ENCODE measurements around the gene KDM4B.
A peak's percentile ranks its signal among the peaks of the same experiment; 100 is the strongest.

The KDM4B gene

DNA sequence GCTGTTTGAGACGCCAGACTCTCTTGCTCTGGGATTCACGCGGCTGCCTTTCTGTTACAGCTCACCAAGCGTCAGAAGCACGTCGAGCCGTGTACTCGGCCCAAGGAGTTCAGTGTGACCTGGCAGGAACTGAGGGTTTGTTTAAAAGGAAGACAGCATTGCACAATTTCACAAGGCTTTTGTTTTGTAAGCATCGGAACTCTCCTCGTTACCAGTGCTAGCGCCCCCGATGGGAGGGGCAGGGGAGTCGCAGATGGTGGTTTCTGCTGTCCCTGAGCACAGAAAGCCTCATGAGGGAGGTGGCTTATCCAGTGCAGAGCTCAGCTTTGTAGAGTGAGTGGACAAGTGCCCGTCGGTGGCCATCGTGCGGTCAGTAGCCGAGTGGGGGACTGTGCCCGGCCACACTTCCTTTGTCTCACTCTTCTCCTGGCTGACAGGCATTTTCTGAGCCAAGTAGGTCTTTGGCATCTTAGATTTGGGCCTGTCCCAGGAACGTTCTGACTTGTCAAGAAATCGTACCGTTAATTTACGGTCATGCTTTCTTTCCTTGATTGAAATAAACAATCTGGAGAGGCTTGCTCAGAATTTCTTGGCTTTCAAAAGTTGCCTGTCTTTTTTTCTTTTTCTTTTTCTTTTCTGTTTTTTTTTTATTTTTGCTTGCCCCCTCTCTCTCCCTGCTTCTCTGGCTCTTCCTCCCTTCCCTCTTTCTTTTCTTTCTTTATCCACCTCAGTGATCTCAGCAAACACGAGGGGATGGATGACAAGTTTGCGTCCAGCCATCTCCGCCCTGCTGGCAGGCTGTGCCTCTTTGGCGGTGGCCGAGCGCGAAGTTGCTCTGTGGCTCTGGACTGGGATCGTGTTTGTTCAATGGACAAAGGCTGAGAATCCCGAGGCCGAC is 7.7 kb downstream of the KDM4B start:
- TF ChIP-seq, protein P1, sequence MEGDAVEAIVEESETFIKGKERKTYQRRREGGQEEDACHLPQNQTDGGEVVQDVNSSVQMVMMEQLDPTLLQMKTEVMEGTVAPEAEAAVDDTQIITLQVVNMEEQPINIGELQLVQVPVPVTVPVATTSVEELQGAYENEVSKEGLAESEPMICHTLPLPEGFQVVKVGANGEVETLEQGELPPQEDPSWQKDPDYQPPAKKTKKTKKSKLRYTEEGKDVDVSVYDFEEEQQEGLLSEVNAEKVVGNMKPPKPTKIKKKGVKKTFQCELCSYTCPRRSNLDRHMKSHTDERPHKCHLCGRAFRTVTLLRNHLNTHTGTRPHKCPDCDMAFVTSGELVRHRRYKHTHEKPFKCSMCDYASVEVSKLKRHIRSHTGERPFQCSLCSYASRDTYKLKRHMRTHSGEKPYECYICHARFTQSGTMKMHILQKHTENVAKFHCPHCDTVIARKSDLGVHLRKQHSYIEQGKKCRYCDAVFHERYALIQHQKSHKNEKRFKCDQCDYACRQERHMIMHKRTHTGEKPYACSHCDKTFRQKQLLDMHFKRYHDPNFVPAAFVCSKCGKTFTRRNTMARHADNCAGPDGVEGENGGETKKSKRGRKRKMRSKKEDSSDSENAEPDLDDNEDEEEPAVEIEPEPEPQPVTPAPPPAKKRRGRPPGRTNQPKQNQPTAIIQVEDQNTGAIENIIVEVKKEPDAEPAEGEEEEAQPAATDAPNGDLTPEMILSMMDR (IDR thresholded peaks at IDR 0.05; ENCODE audit: low read depth, low read length), result peak; percentile 76
- peak; percentile 93 for DNase-seq (ENCODE audit: extremely low read depth, low read depth)

DNA sequence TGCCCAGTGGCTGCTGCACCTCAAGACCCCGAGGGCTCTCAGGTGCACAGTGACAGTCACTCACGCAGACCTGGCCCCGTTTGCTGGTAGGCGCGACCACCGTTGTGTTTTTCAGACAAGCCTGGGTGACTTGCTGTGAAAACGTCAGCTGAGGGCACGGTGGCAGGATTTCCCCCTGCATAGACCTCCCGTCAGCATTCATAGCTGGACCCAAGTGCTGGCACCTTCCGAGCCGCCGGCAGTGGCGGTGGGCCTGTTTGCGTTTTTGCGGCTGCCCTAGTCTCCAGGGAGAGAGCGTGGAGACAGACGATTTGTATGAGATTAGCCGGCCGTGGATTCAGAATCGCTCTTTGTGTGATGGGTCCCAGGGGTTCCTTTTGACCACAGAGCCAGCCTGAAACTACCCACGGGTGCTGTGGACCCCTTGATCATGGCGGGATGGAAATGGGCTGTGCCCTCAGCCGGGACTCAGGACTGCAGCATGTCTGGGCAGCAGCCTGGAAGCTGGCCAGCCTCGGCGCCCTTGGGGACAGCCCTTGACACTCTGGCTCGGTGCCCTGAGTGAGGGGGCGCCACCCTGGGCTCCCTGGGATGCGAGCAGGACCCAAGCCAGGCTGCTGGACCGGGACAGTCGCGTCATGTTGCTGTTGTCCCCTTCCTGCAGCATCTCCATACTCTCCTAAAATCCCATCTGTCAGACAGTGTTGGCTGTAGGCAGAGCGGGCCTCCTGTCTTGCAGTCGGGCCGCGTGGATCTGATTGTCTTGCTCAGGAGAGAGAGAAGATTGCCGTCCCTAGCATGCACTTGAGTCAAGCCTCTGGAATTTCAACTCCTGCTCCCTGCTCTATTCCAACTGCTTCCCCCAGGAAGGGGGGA is 8.6 kb downstream of the KDM4B start:
- TF ChIP-seq, protein P1 (IDR thresholded peaks at IDR 0.05; ENCODE audit: low read depth, low read length), result no peak
- peak; percentile 81 for DNase-seq (ENCODE audit: extremely low read depth, low read depth)

DNA sequence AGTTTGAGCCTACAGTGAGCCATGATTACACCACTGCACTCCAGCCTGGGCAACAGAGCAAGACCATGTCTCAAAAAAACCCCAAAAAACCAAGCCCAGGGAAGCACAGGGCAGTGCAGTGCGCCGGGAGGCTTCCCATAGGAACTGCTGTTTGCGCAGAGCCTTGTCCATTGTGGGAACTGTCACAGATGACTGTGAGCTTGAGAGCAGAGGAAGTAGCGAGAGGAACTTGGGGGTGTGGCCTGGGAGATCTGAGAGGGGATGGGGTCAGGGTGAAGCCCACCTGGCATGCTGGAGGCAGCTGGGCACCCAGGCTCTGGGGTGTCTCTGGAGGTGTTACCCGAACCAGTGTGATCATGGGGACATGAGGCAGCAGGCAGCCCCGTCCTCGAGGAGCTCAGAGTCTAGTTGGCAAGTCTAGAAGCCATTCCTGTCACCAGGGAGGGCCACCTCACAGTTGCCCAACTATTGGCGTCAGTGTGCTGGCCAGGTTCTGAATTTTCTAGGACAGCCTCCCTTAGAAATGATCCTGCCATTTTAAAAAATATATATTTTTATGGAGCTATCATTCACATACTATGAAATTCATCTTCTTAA is 10.4 kb downstream of the KDM4B start:
- TF ChIP-seq, protein P1 (IDR thresholded peaks at IDR 0.05; ENCODE audit: low read depth, low read length), result no peak
- no peak for DNase-seq (ENCODE audit: extremely low read depth, low read depth)

DNA sequence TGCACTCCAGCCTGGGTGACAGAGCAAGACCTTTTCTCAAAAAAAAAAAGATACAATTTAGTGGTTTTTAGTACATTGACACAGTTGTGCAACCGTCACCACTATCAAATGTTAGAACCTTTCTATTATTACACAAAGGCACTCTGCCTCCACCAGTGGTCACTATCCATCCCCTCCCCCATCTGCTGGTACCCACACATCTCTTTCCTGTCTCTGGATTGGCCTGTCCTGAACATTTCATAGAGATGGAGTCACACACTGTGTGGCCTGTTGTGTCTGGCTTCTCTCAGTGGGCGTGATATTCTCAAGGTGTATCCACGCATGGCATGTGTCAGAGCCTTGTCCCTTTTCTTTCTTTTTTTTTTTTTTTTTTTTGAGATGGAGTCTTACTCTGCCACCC is 11.2 kb downstream of the KDM4B start:
- DNase-seq (ENCODE audit: extremely low read depth, low read depth), result no peak

DNA sequence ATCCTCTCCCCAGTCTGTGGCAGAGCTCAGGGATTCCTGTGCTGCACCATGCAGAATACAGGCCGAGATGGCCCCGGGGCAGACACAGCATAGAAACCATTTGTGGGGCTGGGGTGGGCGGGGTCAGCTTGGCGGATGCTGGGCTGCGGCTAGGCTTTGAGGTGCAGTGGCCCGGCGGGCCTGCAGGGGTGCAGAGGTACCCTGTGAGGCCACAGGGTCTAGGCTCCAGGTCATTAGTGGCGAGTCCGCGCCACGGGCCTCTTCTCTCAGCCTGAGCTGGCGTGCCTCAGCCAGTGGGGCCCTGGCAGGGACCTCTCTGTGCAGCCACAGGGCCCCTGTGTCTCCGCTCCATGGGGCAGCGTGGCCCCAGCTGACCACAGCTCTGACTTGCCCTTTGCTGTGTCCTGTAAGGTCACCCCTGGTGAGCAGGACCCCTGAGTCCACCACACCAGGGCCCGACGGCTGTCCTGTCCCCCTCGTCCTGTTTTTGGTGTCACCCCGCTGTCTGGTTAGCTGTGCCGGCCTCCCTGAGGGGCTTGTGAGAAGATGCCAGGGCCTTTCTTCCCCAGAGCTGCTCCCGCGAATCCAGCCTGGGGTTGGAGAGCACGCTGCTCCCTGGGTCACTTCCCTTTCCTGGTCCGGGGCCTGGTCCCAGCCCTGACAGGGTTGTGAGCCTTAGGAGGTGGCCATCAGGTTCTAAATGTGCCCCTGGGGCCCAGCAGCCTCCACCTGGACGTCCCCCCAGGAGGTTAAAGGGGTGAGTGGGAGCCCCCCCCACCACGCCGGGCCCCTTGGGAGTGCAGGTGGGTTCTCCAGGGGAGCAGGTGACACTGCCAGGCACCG is 12.1 kb downstream of the KDM4B start:
- TF ChIP-seq, protein P1 (IDR thresholded peaks at IDR 0.05; ENCODE audit: low read depth, low read length), result no peak
- no peak for DNase-seq (ENCODE audit: extremely low read depth, low read depth)

More for the DNA sequence above, 11.2 kb downstream of the KDM4B start:
- TF ChIP-seq, protein P1 (IDR thresholded peaks at IDR 0.05; ENCODE audit: low read depth, low read length), result no peak

DNA sequence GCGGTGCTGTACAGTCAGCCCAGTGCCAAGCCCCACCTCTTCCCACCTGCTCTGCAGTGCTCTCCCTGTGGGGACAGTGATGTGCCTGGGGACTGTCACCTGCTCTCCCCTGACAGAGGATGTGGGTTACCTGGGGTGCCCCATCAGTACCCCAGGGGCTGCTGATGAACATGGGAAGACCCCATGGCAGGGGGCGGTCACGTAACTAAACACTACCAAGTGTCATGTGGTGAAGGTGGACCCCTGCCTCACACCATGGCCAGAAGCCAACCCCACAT is 12.7 kb downstream of the KDM4B start:
- no peak for DNase-seq (ENCODE audit: extremely low read depth, low read depth)
- TF ChIP-seq, protein P1 (IDR thresholded peaks at IDR 0.05; ENCODE audit: low read depth, low read length), result no peak

Measured in AG09319 (cell line).